Endometrial microvascular endothelial cells (primary cell): ENCODE results near the gene OR4Q2. TPM values are rescaled to one million over a fixed set of nuclear protein-coding genes. Genes with fewer than 3 reads are reported as not detected.
"Not testable (repeated sequence)": the region's sequence is repeated elsewhere in the genome, so short reads cannot be mapped to it uniquely, and the experiment has no call there.

Source experiments
- in situ Hi-C: cut with HindIII; loops from 2 replicates; pipeline ENCODE4 v1.10.0; 2017; ENCODE audit warnings: low sequenced_read_pairs, low pct_unique_long_range_greater_than_20kb; ENCODE audit errors: inconsistent ontology term
- total RNA-seq: library from RNA; depleted of rRNA; stranded (reverse); fragments of >200 nt; gene quantifications from one replicate; pipeline ENCODE4 v1.2.3, GENCODE V29; 2015; ENCODE audit errors: inconsistent ontology term

OR4Q2 gene
- total RNA-seq: not detected

GRCh38 chr14:20001863-20002262 is at the start of gene OR4Q2:
OR4Q2 (plus strand) TSS chr14:20002163.
- in situ Hi-C loops: no loop called here

DNA sequence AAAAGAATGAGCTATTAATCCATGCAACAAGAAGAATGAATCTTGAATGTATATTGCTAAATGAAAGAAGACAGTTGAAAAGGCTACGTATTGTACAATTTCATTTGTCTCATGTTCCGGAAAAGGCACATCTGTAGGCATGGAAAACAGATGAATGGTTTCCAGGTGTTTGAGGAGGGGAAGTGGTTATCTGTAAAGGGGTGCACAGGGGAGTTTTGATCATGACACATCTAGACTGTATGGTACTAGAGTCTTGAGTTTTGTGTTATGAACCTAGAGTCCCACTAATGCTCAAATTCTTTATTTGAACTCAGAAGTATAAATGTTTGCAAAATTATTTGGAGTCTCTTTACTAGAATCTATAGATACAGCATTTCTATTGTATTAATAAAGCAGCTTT is 32.2 kb upstream of the OR4Q2 start:
- in situ Hi-C loops: not testable (repeated sequence)

DNA sequence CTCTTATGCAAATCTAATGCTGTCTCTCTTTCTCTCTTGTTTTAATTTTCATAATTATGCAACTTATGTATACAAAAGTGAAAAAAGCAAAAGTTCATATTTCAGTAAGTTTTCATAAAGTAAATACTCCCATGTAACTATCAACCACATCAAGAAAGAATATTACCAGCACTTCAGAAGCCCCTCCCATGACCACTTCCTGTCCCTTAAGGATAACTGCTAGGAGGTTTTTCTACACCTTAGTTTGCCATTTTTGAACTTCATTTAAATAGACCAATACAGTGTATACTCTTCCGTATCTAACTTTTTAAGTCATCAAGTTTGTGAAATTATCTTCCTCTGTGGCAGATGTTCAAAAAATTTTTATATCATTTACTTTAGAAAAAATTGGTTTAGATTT is 27.1 kb upstream of the OR4Q2 start:
- in situ Hi-C loops: no loop called here

DNA sequence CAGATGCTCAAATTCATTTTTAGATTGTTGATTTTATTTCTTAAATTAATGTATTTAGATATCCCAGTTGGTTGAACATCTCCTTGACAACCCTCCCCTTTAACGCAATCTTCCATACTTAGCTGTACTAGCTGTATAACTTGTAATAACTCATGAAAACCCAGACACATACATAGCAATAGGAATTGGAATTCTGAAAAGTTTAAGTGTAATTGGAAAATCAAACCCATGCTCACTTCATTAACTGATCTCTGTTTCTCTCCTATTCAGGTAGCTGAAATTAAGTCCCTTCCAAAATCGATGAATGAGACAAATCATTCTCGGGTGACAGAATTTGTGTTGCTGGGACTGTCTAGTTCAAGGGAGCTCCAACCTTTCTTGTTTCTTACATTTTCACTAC is 26.7 kb upstream of the OR4Q2 start, which contains the start of gene OR4K15:
TSS of gene OR4K15 (plus strand) at position 301 of the 400 bp plus-strand sequence. CDS start at position 301, 0 bp downstream.
- in situ Hi-C loops: no loop called here

DNA sequence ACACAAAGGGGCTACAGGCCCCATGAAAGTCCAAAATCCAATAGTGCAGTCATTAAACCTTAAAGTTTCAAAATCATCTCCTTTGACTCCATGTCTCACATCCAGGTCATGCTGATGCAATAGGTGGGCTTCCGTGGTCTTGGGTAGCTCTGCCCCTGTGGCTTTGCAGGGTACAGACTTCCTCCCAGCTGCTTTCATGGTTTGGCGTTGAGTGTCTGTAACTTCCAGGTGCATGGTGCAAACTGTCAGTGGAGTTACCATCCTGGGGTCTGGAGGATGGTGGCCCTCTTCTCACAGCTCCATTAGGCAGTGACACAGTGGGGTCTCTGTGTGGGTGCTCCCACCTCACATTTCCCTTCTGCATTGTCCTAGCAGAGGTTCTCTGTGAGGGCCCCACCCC is 8.5 kb upstream of the OR4Q2 start:
- in situ Hi-C loops: no loop called here

DNA sequence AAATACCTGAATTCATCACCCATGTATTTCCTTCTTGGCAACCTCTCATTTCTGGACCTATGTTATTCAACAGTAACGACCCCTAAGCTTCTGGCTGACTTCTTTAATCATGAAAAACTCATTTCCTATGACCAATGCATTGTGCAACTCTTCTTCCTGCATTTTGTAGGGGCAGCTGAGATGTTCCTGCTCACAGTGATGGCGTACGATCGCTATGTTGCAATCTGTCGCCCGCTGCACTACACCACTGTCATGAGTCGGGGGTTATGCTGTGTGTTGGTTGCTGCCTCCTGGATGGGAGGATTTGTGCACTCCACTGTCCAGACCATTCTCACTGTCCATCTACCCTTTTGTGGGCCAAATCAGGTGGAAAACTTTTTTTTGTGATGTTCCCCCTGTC is 356 bp downstream of the OR4Q2 start:
- in situ Hi-C loops: no loop called here

GRCh38 chr14:20008156-20008555 is 6.2 kb downstream of the OR4Q2 start:
- in situ Hi-C loops: no loop called here

GRCh38 chr14:20019257-20019865 is 17.4 kb downstream of the OR4Q2 start, which contains the start of gene OR4K14:
OR4K14 (minus strand) TSS chr14:20019307; CDS start chr14:20015193, 4,114 bp downstream.
- in situ Hi-C loops: no loop called here

DNA sequence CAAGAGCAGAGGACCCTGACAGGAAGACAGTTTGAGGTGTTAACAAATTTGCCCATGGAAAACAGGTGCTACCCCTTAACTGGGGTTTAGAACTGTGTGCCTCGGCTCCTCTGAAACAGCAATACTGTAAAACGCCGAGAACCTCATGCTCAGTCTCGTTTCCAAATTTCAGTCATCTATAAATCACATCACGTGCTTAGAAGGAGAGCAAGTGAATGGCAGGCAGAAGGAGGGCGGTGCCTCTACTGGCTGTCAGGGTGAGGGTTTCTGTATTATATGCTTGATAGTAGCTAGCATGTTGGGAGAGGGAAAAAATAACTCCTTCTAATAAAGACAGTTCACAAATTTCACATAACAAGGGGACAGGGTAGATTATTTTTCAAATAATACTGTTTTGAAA is 29.1 kb downstream of the OR4Q2 start:
- in situ Hi-C loops: no loop called here

DNA sequence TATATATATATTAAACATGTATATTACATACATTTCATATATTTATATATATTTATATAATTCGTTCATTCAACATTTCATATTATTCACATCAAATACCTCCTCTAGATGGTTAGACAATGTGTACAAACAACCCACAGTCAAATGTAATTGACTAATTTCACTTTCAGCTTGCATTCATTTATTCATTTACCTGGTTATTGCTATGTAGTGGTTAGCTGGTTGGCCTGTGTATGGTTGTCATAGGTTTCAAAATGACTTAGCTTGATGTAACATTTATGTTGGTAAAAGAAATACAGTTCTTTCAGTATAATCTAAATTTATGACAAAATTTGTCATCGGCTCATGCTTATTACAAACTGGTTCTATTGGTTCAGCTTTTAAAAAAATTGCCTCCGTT is 33.5 kb downstream of the OR4Q2 start:
- in situ Hi-C loops: no loop called here

DNA sequence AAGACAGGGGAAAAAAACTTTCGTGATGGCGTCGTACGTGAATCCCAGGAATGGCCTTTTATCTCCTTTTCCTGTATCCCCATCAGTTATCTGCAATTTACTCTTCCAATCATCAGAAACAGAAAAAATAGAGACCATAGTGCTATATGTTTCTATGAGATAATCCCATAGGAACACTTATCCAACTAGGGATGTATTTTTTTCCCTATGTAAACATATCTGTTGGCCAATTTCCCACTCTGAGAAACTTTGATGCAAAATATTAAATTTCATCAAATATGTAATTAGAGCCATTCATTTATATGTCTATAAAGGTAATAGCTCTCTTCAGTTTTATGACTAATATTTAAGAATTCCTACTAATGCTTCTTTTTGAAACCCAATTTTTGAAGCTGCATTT is 34.0 kb downstream of the OR4Q2 start, which contains the start of gene OR4K13:
TSS of gene OR4K13 (minus strand) at position 101 of the 400 bp plus-strand sequence. CDS start 1,280 bp downstream, outside the sequence.
- in situ Hi-C loops: no loop called here

GRCh38 chr14:20044243-20044642 is 42.3 kb downstream of the OR4Q2 start:
- in situ Hi-C loops: no loop called here

DNA sequence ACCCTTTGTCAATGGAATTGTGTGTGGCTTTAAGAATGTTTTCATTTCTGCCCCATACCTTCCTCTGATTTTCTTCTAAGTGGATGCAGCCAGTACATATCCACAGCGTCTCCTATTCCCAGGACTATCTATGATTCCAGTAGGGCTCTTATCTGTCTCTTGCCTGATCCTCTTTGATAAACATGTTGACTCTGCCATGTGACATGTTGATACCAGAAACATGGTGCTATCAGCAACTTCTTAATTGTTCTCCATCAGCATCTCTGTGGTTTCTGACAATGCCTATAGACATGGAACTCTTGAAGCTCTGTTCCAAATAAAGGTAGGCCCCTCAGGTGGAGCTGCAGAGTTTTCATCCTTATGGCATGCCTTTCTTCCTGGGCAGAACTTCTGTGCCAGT is 46.2 kb downstream of the OR4Q2 start:
- in situ Hi-C loops: no loop called here

Other genes starting within 250 kb of the OR4Q2 start
- gene OR4M1, start 228.7 kb upstream of the OR4Q2 start, total RNA-seq: not detected
- not detected for gene OR4N2, start 198.4 kb upstream of the OR4Q2 start, total RNA-seq
- not detected for gene OR4K2, start 127.0 kb upstream of the OR4Q2 start, total RNA-seq
- gene OR4K5, start 81.6 kb upstream of the OR4Q2 start, total RNA-seq: not detected
- gene OR4K1, start 71.2 kb upstream of the OR4Q2 start, total RNA-seq: not detected
- gene OR4K15, start 26.6 kb upstream of the OR4Q2 start, total RNA-seq: not detected
- not detected for gene OR4K14, start 17.1 kb downstream of the OR4Q2 start, total RNA-seq
- gene OR4K13, start 33.9 kb downstream of the OR4Q2 start, total RNA-seq: not detected
- gene OR4L1, start 57.9 kb downstream of the OR4Q2 start, total RNA-seq: not detected
- not detected for gene OR4K17, start 108.6 kb downstream of the OR4Q2 start, total RNA-seq
- not detected for gene OR4N5, start 136.7 kb downstream of the OR4Q2 start, total RNA-seq
- gene OR11G2, start 188.7 kb downstream of the OR4Q2 start, total RNA-seq: not detected
- not detected for gene OR11H6, start 221.5 kb downstream of the OR4Q2 start, total RNA-seq
- gene OR11H7, start 226.8 kb downstream of the OR4Q2 start, total RNA-seq: not detected
- gene OR11H4, start 237.1 kb downstream of the OR4Q2 start, total RNA-seq: not detected